GM12874 (cell line): Measurements from ENCODE around the gene MIB2.

Experiments used
- CTCF ChIP-seq: IDR thresholded peaks from 2 replicates; pipeline ENCODE4 v1.5.1; 2011; ENCODE audit warnings: low read depth, mild to moderate bottlenecking, control low read depth, low read length, moderate library complexity; ENCODE audit not compliant: insufficient read depth

The MIB2 gene

GRCh38 chr1:1627261-1627828 is 12.0 kb downstream of the MIB2 start:
- TF ChIP-seq CTCF = no peak

- no peak for TF ChIP-seq CTCF
These were observed 12.8 kb downstream of the MIB2 start for GRCh38 chr1:1627829-1628753.

GRCh38 chr1:1628754-1629429 is 13.6 kb downstream of the MIB2 start:
- TF ChIP-seq CTCF = no peak

GRCh38 chr1:1629430-1630190 is 14.3 kb downstream of the MIB2 start:
- no peak for TF ChIP-seq CTCF

GRCh38 chr1:1630191-1630964 is 15.1 kb downstream of the MIB2 start:
- TF ChIP-seq CTCF = no peak

GRCh38 chr1:1630965-1631781 is 15.9 kb downstream of the MIB2 start:
- TF ChIP-seq CTCF = no peak
